GM12878 (cell line): ENCODE data around the gene TACC2.

Experiments
- EZH2 ChIP-seq: IDR thresholded peaks from 2 replicates; pipeline ENCODE4 v1.6.1; 2012; ENCODE audit warnings: low read depth, mild to moderate bottlenecking, control low read depth, inconsistent platforms, low read length, borderline replicate concordance; ENCODE audit not compliant: control insufficient read depth
- HDAC2 ChIP-seq: fragments of 200-600 bp; sonication (generic); IDR thresholded peaks from 2 replicates; pipeline ENCODE4 v1.6.1; 2017
- JUND ChIP-seq: IDR thresholded peaks from 2 replicates; pipeline ENCODE4 v1.6.1; 2012; ENCODE audit warnings: low read depth, mild to moderate bottlenecking, low read length, improper control_type of control experiment, moderate library complexity
- KLF5 ChIP-seq: fragments of 450-650 bp; IDR thresholded peaks from 2 replicates; pipeline ENCODE4 v1.6.1; 2014; ENCODE audit warnings: mild to moderate bottlenecking; ENCODE audit not compliant: partially characterized antibody
- NBN ChIP-seq: fragments of 450-650 bp; IDR thresholded peaks from 2 replicates; pipeline ENCODE4 v1.6.1; 2016
- NFYB ChIP-seq: IDR thresholded peaks from 2 replicates; pipeline ENCODE4 v1.6.1; 2011; ENCODE audit warnings: low read depth, mild to moderate bottlenecking, low read length, improper control_type of control experiment, moderate library complexity; ENCODE audit not compliant: insufficient read depth
- NR2C2 ChIP-seq: IDR thresholded peaks from 2 replicates; pipeline ENCODE4 v1.6.1; 2011; ENCODE audit warnings: borderline replicate concordance, low read depth; ENCODE audit not compliant: control insufficient read depth, insufficient read length
- POLR2A ChIP-seq: IDR thresholded peaks from 2 replicates; pipeline ENCODE4 v1.6.1; 2011; ENCODE audit warnings: low read depth, mild to moderate bottlenecking, low read length
- RBBP5 ChIP-seq: fragments of 200-600 bp; sonication (generic); conservative IDR thresholded peaks from 2 replicates; pipeline ENCODE4 v1.6.1; 2016
- TARDBP ChIP-seq: IDR thresholded peaks from 2 replicates; pipeline ENCODE4 v1.6.1; 2016; ENCODE audit warnings: borderline replicate concordance
- YY1 ChIP-seq: IDR thresholded peaks from 2 replicates; pipeline ENCODE4 v1.6.1; 2011; ENCODE audit warnings: low read depth, mild to moderate bottlenecking, low read length
- ZZZ3 ChIP-seq: IDR thresholded peaks from 2 replicates; pipeline ENCODE4 v1.6.1; 2011; ENCODE audit warnings: low read depth; ENCODE audit not compliant: control insufficient read depth, insufficient read length
- TF ChIP-seq, protein P1 (sequence below), 3 experiments: IDR thresholded peaks in 2 of 3; conservative IDR thresholded peaks in 1 of 3; 2 replicates each; pipeline ENCODE4 v1.5.1; 2011; ENCODE audit warnings: low read depth in 3 of 3, low read length in 3 of 3, mild to moderate bottlenecking in 3 of 3, control low read depth in 2 of 3, moderate library complexity in 2 of 3, inconsistent platforms in 1 of 3, mixed read lengths in 1 of 3; ENCODE audit not compliant: control insufficient read depth in 2 of 3, insufficient read depth in 1 of 3; ENCODE audit errors: extremely low read depth in 1 of 3
- TF ChIP-seq, protein P2 (sequence below): IDR thresholded peaks from 2 replicates; pipeline ENCODE4 v1.6.1; 2012; ENCODE audit warnings: low read depth, low read length, improper control_type of control experiment

DNA sequence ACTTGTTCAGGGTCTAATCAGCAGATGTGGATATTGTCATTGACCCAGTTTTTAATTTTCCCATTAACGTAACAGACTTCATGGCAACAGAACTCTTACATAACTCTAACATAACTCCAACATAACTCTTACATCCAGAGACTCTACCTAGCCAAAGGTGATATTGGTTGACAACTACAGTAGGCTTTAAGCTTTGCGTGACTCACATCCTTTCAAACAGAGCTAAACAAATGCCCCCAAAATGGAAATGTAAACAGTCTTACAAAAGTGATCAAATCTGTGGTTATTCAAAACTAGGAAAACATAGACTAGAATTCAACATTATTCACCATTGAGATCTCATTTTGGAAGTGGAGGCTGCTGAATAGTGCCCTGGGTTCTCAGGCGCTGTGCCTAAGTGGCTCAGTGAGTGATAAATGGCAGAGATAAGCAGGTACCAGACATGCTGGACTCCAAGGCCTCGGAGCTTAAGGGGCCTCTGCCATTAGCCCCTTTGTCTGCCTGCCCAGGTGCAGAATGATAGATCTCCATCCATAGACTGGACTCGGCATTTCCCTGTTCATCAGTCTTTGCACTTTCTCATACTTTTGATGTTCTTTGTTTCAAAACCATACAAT is 247.8 kb downstream of the TACC2 start:
- TF ChIP-seq, protein P1, sequence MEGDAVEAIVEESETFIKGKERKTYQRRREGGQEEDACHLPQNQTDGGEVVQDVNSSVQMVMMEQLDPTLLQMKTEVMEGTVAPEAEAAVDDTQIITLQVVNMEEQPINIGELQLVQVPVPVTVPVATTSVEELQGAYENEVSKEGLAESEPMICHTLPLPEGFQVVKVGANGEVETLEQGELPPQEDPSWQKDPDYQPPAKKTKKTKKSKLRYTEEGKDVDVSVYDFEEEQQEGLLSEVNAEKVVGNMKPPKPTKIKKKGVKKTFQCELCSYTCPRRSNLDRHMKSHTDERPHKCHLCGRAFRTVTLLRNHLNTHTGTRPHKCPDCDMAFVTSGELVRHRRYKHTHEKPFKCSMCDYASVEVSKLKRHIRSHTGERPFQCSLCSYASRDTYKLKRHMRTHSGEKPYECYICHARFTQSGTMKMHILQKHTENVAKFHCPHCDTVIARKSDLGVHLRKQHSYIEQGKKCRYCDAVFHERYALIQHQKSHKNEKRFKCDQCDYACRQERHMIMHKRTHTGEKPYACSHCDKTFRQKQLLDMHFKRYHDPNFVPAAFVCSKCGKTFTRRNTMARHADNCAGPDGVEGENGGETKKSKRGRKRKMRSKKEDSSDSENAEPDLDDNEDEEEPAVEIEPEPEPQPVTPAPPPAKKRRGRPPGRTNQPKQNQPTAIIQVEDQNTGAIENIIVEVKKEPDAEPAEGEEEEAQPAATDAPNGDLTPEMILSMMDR (IDR thresholded peaks at IDR 0.05 in 2 of 3, conservative IDR thresholded peaks at IDR 0.05 in 1 of 3; ENCODE audit: control insufficient read depth in 2 of 3, extremely low read depth in 1 of 3, insufficient read depth in 1 of 3, low read depth in 3 of 3, low read length in 3 of 3): no peak
- TF ChIP-seq YY1 (no peak), KLF5 (no peak), NFYB (no peak), NR2C2 (no peak), NBN (no peak), ZZZ3 (no peak), EZH2 (no peak), RBBP5 (no peak), POLR2A (no peak), JUND (no peak), HDAC2 (no peak), TARDBP (no peak)
- TF ChIP-seq, protein P2, sequence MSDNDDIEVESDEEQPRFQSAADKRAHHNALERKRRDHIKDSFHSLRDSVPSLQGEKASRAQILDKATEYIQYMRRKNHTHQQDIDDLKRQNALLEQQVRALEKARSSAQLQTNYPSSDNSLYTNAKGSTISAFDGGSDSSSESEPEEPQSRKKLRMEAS: no peak
